Liver (tissue), 9 donors: ENCODE data around the gene ZFP36. TPM values are rescaled to one million over a fixed set of nuclear protein-coding genes. Genes with fewer than 3 reads are reported as not detected.
A peak's percentile ranks its signal among the peaks of the same experiment; 100 is the strongest.

Experiments used
- DNase-seq: peaks from one replicate; pipeline ENCODE4 v3.0.0-alpha.2; 2017; ENCODE audit warnings: low spot score
- H3K27ac ChIP-seq, 2 donors: one replicate each; pipeline ENCODE4 v1.7.0; 2013; ENCODE audit warnings: inconsistent platforms in 2 of 2, low read length in 2 of 2, control low read depth in 1 of 2, low read depth in 1 of 2, mild to moderate bottlenecking in 1 of 2
- H3K27me3 ChIP-seq, 4 donors: one replicate each; pipeline versions ENCODE4 v1.6.1 to v1.7.0; 2013; ENCODE audit warnings: low read length in 3 of 4, inconsistent platforms in 1 of 4, mild to moderate bottlenecking in 1 of 4, moderate library complexity in 1 of 4; ENCODE audit not compliant: control insufficient read depth in 4 of 4, insufficient read depth in 4 of 4
- H3K36me3 ChIP-seq, 4 donors: one replicate each; pipeline versions ENCODE4 v1.6.1 to v1.7.0; 2013; ENCODE audit warnings: low read length in 3 of 4, mild to moderate bottlenecking in 3 of 4, low read depth in 1 of 4, moderate library complexity in 1 of 4; ENCODE audit not compliant: control insufficient read depth in 4 of 4, insufficient read depth in 3 of 4
- H3K4me1 ChIP-seq, 4 donors: one replicate each; pipeline versions ENCODE4 v1.6.1 to v1.7.0; 2013; ENCODE audit warnings: low read length in 3 of 4, mild to moderate bottlenecking in 3 of 4, moderate library complexity in 1 of 4; ENCODE audit not compliant: control insufficient read depth in 4 of 4, insufficient read depth in 4 of 4
- H3K4me3 ChIP-seq, 3 donors: one replicate each; pipeline versions ENCODE4 v1.6.1 to v1.7.0; 2013; ENCODE audit warnings: low read length in 3 of 3, control low read depth in 1 of 3, low read depth in 1 of 3, mild to moderate bottlenecking in 1 of 3
- H3K9ac ChIP-seq, 2 donors: one replicate each; pipeline ENCODE4 v1.7.0; 2013; ENCODE audit warnings: low read length in 2 of 2, mild to moderate bottlenecking in 2 of 2, moderate library complexity in 2 of 2, control low read depth in 1 of 2, low read depth in 1 of 2
- H3K9me3 ChIP-seq, 4 donors: one replicate each; pipeline versions ENCODE4 v1.6.1 to v1.7.0; 2013; ENCODE audit warnings: low read length in 3 of 4; ENCODE audit not compliant: control insufficient read depth in 4 of 4
- EGR1 ChIP-seq, 2 donors: IDR thresholded peaks; 2 replicates each; pipeline ENCODE4 v1.6.1; 2016 to 2018; ENCODE audit warnings: antibody characterized with exemption in 2 of 2, low read depth in 2 of 2
- FOXA1 ChIP-seq: IDR thresholded peaks from 2 replicates; pipeline ENCODE4 v1.6.1; 2016; ENCODE audit warnings: antibody characterized with exemption
- FOXA2 ChIP-seq: IDR thresholded peaks from 2 replicates; pipeline ENCODE4 v1.6.1; 2016; ENCODE audit warnings: antibody characterized with exemption
- GABPA ChIP-seq, 2 donors: IDR thresholded peaks in 1 of 2; conservative IDR thresholded peaks in 1 of 2; 2 replicates each; pipeline ENCODE4 v1.6.1; 2016; ENCODE audit warnings: antibody characterized with exemption in 2 of 2, mild to moderate bottlenecking in 1 of 2, moderate library complexity in 1 of 2
- HNF4A ChIP-seq, 2 donors: conservative IDR thresholded peaks; 2 replicates each; pipeline ENCODE4 v1.6.1; 2016; ENCODE audit warnings: antibody characterized with exemption in 2 of 2, mild to moderate bottlenecking in 2 of 2
- HNF4G ChIP-seq: IDR thresholded peaks from 2 replicates; pipeline ENCODE4 v1.6.1; 2016; ENCODE audit warnings: antibody characterized with exemption
- JUND ChIP-seq, 2 donors: IDR thresholded peaks; 2 replicates each; pipeline ENCODE4 v1.6.1; 2016; ENCODE audit warnings: antibody characterized with exemption in 2 of 2
- MAX ChIP-seq: IDR thresholded peaks from 2 replicates; pipeline ENCODE4 v1.6.1; 2016; ENCODE audit warnings: antibody characterized with exemption
- NR2F2 ChIP-seq: IDR thresholded peaks from 2 replicates; pipeline ENCODE4 v1.6.1; 2016; ENCODE audit warnings: antibody characterized with exemption
- RAD21 ChIP-seq, 2 donors: IDR thresholded peaks; 2 replicates each; pipeline ENCODE4 v1.6.1; 2016; ENCODE audit warnings: antibody characterized with exemption in 2 of 2, mild to moderate bottlenecking in 2 of 2
- REST ChIP-seq: IDR thresholded peaks from 2 replicates; pipeline ENCODE4 v1.6.1; 2016; ENCODE audit warnings: antibody characterized with exemption, mild to moderate bottlenecking
- SP1 ChIP-seq: IDR thresholded peaks from 2 replicates; pipeline ENCODE4 v1.6.1; 2018; ENCODE audit warnings: antibody characterized with exemption, mild to moderate bottlenecking
- TAF1 ChIP-seq: conservative IDR thresholded peaks from 2 replicates; pipeline ENCODE4 v1.6.1; 2016; ENCODE audit warnings: antibody characterized with exemption, mild to moderate bottlenecking
- YY1 ChIP-seq: IDR thresholded peaks from 2 replicates; pipeline ENCODE4 v1.6.1; 2016; ENCODE audit warnings: antibody characterized with exemption, mild to moderate bottlenecking
- ZBTB33 ChIP-seq: IDR thresholded peaks from 2 replicates; pipeline ENCODE4 v1.6.1; 2016; ENCODE audit warnings: antibody characterized with exemption
- WGBS: extraction: QIAGEN DNeasy Blood & Tissue Kit; methylation state at CpG from one replicate; pipeline ENCODE4 v1.1.7; 2013; 5-methylcytosine and 5-hydroxymethylcytosine counted together
- polyA plus RNA-seq, 2 donors: library from polyadenylated mRNA; stranded (reverse) in 1 of 2; unstranded in 1 of 2; fragments of 200-250 nt in 1 of 2; fragments of >200 nt in 1 of 2; fragmentation: Nextera tagmentation in 1 of 2; extraction: Ambion mirVana in 1 of 2; gene quantifications; one replicate each; pipeline versions ENCODE4 v1.2.1 to v1.2.3, GENCODE V29; 2013 to 2015
- total RNA-seq, 2 donors: library from RNA; depleted of rRNA; stranded (reverse); fragments of >200 nt; gene quantifications; one replicate each; pipeline ENCODE4 v1.2.3, GENCODE V29; 2014
- TF ChIP-seq, protein P1 (sequence below): IDR thresholded peaks from 2 replicates; pipeline ENCODE4 v1.6.1; 2016; ENCODE audit warnings: antibody characterized with exemption
- TF ChIP-seq, protein P2 (sequence below): fragments of 150-350 bp; IDR thresholded peaks from 2 replicates; pipeline ENCODE4 v1.5.1; 2017; ENCODE audit warnings: improper control_type of control experiment, low read depth, low read length; ENCODE audit not compliant: missing input control
- donor health status: healthy.
- donor health status: healthy.
- donor health status: healthy.
- donor health status: healthy.
- donor health status: healthy.

The ZFP36 gene
- total and polyA plus RNA-seq, 4 donors = 3.6 to 91.9 (median 35.5) TPM

DNA sequence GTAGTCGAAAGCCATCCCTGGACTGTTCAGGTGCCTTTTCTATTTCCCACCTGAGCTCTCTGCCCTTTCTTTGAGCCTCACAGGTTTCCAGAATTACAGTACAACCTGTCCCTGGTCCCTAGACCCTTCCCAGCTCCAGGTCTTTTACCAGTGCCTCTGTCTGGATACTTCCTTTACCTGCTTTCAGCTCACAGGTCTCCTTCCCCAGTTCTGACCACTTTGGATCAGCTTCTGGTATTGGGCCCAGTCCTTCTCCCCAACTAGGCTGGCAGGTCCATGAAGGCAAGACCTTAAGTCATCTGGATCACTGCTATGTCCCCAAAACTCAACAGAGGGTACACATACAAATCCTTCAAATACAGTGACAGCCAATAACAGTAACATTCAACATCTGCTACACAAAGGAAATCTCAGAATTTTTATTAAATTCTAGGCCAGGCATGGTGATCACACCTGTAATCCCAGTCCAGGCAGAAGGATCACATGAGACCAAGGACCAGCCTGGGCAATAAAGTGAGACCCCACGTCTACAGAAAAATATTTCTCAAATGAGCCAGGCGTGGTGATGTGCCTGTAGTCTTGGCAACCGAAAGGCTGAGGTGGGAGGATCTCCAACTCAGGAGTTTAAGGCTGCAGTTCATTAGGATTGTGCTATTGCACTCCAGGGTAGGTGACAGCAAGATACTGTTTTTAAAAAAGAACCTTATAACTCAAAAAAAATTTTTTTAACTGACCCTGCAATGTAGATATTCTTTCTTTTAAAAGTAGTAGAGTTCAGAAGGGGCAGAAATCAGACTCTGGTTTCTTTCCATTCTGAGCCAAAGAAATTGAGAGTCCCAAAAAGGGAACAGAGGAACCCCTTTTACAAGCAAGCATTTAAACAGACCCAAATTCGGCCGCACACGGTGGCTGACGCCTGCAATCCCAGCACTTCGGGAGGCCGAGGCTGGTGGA is 27.8 kb downstream of the ZFP36 start:
- 60% methylated on average over 10 of the region's 10 CpGs for WGBS
- peak overlapping the region; percentile 77 to 90 (median 81) for H3K4me3 ChIP-seq
- TF ChIP-seq GABPA (IDR thresholded peaks at IDR 0.05 in 1 of 2, conservative IDR thresholded peaks at IDR 0.05 in 1 of 2) (no peak), HNF4A (conservative IDR thresholded peaks at IDR 0.05) (no peak), MAX (no peak), HNF4G (no peak), SP1 (no peak), FOXA1 (no peak), ZBTB33 (no peak), TAF1 (no peak), YY1 (no peak), FOXA2 (no peak), NR2F2 (no peak), REST (no peak), RAD21 (IDR thresholded peaks at IDR 0.05) (no peak), EGR1 (IDR thresholded peaks at IDR 0.05; ENCODE audit: low read depth in 2 of 2) (no peak), JUND (IDR thresholded peaks at IDR 0.05) (no peak)
- TF ChIP-seq, protein P1, sequence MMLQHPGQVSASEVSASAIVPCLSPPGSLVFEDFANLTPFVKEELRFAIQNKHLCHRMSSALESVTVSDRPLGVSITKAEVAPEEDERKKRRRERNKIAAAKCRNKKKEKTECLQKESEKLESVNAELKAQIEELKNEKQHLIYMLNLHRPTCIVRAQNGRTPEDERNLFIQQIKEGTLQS = no peak
- TF ChIP-seq, protein P2, sequence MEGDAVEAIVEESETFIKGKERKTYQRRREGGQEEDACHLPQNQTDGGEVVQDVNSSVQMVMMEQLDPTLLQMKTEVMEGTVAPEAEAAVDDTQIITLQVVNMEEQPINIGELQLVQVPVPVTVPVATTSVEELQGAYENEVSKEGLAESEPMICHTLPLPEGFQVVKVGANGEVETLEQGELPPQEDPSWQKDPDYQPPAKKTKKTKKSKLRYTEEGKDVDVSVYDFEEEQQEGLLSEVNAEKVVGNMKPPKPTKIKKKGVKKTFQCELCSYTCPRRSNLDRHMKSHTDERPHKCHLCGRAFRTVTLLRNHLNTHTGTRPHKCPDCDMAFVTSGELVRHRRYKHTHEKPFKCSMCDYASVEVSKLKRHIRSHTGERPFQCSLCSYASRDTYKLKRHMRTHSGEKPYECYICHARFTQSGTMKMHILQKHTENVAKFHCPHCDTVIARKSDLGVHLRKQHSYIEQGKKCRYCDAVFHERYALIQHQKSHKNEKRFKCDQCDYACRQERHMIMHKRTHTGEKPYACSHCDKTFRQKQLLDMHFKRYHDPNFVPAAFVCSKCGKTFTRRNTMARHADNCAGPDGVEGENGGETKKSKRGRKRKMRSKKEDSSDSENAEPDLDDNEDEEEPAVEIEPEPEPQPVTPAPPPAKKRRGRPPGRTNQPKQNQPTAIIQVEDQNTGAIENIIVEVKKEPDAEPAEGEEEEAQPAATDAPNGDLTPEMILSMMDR = no peak
- no peaks in the 10 kb centered on the region for H3K27me3 ChIP-seq
- no peak for DNase-seq
- H3K4me1 ChIP-seq = peaks cover 4 to 27% (median 17%) of the 10 kb centered on the region in 4 donors
- peak overlapping the region in 1 of 2 donors; percentile 23 for H3K27ac ChIP-seq
- H3K9ac ChIP-seq = peak overlapping the region; percentile 46 to 79
- peaks cover 15 to 24% (median 17%) of the 10 kb centered on the region in 4 donors for H3K36me3 ChIP-seq
- no peaks in the 10 kb centered on the region for H3K9me3 ChIP-seq
